GM18499 (cell line): ENCODE data around the gene NDNF.

ENCODE experiments used
- ATAC-seq: cut with Tn5 transposase; IDR thresholded peaks from one replicate; pipeline ENCODE4 v1.9.1; 2021; ENCODE audit warnings: moderate number of reproducible peaks; ENCODE audit not compliant: insufficient read depth, unreplicated experiment

NDNF gene

GRCh38 chr4:121025540-121025939, 46.8 kb downstream of the NDNF start:
- no peak for ATAC-seq

DNA sequence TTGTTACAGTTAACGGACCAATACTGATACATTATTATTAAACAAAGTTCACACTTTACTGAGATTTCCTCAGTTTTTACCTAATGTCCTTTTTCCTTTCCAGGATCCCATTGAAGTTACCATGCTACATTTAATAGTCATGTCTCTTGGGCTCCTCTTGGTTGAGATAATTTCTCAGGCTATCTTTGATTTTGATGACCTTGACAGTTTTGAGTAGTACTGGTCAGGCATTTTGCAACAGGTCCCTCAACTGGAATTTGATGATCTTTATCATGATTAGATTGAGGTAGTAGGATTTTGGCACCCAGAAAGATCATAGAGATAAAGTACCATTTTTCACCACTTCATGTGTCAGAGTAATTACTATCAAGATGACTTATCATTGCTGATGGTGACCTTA, 53.8 kb downstream of the NDNF start:
- no peak for ATAC-seq

DNA sequence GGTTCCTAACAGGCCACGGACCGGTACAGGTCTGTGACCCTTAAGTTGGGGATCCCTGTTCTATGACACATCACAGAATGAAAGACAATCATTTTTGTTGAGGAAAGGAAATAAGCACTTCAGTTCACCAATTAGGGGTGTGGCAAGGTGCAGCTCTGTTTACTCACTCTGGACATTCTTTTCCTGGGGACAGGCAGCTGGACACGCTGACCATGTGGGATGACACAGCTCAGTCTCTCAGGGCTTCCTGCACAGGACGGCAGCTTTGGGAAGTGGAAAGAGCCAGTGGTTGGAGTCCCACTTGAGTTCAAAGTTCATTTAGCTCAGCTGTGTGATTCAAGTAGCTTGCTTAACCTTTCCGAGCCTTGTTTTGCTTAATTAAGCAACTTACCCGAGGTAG, 55.7 kb downstream of the NDNF start:
- no peak for ATAC-seq

DNA sequence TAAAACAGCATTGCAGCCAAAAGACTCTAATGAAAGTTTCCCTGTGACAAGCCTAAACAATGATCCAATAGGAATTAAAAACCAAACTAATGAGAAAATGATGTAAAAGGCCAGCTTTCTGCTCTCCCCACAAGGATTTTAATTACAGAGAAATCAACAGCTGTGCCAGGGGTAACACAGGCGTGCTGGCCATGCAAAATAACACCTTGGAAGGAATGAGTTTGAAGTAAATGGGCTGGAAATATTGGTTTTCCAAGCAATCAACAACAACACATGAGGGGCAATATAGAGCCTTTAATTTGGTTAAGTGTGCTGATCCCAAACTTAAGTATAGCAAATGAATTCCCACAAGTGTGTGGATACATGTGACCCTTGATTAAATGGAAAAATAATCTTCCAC, 56.9 kb downstream of the NDNF start:
- ATAC-seq: no peak

- ATAC-seq: no peak
Measured at GRCh38 chr4:121014544-121014943, 57.8 kb downstream of the NDNF start.

- no peak for ATAC-seq
Measured at GRCh38 chr4:121011780-121012340, 60.5 kb downstream of the NDNF start.

DNA sequence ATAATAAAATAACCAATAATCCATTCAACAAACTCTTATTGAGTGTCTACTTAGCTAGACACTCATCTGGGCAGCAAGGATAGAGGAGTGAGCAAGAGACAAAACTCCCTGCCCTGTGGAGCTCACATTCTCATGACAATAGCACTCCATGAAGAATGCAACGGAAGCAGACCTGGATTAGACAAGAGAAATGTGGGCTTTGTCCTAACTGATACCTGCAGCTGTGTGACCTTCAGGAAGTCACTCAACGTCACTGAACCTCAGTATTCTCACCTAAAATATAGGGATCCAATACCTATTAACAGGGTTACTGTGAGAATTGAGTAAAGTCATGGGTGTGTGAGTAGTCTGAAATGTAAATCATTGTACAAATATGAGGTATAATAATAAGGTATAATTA, 61.2 kb downstream of the NDNF start:
- ATAC-seq: no peak

GRCh38 chr4:121009578-121010478, 62.5 kb downstream of the NDNF start:
- ATAC-seq: no peak

- ATAC-seq: no peak
Measured at GRCh38 chr4:121007660-121008059, 64.7 kb downstream of the NDNF start.

- no peak for ATAC-seq
Measured at GRCh38 chr4:121003863-121004262, 68.5 kb downstream of the NDNF start.

DNA sequence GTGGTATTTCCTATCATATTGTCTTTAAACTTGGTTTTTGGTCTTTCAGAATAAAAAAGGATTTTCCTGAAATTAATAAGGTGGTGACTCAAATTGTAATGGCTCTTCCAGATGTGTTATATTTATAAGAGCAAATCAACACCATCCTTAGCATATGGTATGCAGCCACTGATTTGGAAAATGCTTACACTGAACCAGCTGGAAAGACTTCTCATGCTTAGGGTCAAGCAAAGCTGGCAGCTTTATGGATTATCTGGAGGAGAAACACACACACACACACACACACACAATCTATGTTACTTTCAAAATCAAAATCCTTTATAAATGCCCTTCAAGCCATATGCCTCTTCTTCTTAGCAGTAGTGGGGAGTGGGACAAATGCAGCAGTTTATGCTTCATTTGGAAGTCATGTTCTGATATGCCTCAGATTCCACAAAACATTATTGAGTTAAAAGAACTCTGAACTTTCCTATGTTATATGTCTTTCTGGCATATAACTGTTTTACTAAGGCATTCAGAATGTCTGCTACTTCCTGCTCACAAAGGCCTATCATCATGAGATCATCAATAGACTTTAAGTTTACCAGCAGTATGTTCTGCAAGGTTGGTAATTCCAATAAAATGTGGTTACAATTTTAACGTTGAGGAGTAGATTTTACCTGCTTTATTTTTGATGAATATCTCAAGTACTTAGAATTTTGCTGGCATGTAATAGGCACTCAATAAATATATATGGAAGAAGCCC, 76.9 kb downstream of the NDNF start:
- ATAC-seq: no peak

DNA sequence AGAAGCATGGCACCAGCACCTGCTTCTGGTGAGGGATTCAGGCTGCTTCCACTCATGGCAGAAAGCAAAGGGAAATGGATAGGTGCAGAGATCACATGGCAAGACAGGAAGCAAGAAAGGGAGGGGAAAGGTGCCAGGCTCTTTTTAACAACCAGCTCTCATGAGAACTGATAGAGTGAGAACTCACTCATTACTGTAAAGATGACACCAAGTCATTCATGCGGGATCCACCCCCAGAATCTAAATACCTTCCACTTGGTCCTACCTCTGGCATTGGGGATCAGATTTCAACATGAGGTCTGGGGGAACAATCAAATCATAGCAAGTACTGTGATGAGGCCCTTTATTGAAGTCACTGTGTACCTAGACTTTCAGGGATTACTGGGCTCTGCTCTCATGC, 77.8 kb downstream of the NDNF start:
- no peak for ATAC-seq

GRCh38 chr4:120991885-120992284, 80.5 kb downstream of the NDNF start:
- no peak for ATAC-seq

DNA sequence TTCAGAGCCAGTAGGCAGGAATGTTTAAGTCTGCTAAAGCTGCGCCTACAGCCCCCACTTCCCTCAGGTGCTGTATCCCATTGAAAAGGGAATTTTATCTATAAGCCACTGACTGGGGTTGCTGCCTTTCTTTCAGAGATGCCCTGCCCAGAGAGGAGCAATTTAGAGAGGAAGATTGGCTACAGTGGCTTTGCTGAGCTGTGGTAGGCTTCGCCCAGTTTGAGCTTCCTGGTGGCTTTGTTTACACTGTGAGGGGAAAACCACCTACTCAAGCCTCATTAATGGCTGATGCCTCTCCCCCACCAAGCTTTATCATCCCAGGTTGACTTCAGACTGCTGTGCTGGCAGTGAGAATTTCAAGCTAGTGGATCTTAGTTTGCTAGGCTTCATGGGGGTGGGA, 82.1 kb downstream of the NDNF start:
- no peak for ATAC-seq
